ENCODE data around the gene MS4A12. TPM values are rescaled to one million over a fixed set of nuclear protein-coding genes. Genes with fewer than 3 reads are reported as not detected.
"Not testable (repeated sequence)": the region's sequence is repeated elsewhere in the genome, so short reads cannot be mapped to it uniquely, and the experiment has no call there.

MS4A12 gene
- total RNA-seq, 1 donor from 2014 or later: not detected

GRCh38 chr11:60538627-60539026, 46.0 kb downstream of the MS4A12 start:
- H3F3A ChIP-seq (ENCODE audit: low read depth); H2AFZ ChIP-seq (replicated peaks); H3K36me3 ChIP-seq; H4K20me1 ChIP-seq (ENCODE audit: low read depth); H3K4me1 ChIP-seq; H3K4me2 ChIP-seq; H3K79me2 ChIP-seq (ENCODE audit: low read depth); H3K9ac ChIP-seq; H3K9me3 ChIP-seq (ENCODE audit: low read depth); H3K4me3 ChIP-seq; H3K9me3 Mint-ChIP-seq; H3K4me3 Mint-ChIP-seq; H3K36me3 Mint-ChIP-seq; H3K27me3 ChIP-seq; H3K4me1 Mint-ChIP-seq; H3K27ac ChIP-seq; H3K27me3 Mint-ChIP-seq (ENCODE audit: insufficient read depth, low read depth); H3K27ac Mint-ChIP-seq; DNase-seq (ENCODE audit: low spot score): not testable (repeated sequence)

GRCh38 chr11:60544077-60544476, 51.5 kb downstream of the MS4A12 start:
- Histone ChIP-seq H3K4me2 (no peak overlapping the region), H4K20me1 (ENCODE audit: low read depth) (no peaks in the 10 kb centered on the region), H3K9ac (no peak overlapping the region), H3K27ac (no peak overlapping the region), H3K4me1 (no peaks in the 10 kb centered on the region), H2AFZ (replicated peaks) (no peak overlapping the region), H3K4me3 (no peak overlapping the region), H3K79me2 (ENCODE audit: low read depth) (no peaks in the 10 kb centered on the region), H3K36me3 (no peaks in the 10 kb centered on the region), H3K9me3 (ENCODE audit: low read depth) (no peaks in the 10 kb centered on the region), H3F3A (ENCODE audit: low read depth) (no peaks in the 10 kb centered on the region), H3K27me3 (no peaks in the 10 kb centered on the region)
- peaks cover 2% of the 10 kb centered on the region for H3K9me3 Mint-ChIP-seq
- no peak overlapping the region for H3K27ac Mint-ChIP-seq
- TF ChIP-seq EZH2phosphoT487 (IDR thresholded peaks at IDR 0.05) (no peak), CTCF (IDR thresholded peaks at IDR 0.05) (no peak), EZH2 (IDR thresholded peaks at IDR 0.05) (no peak)
- H3K4me1 Mint-ChIP-seq: no peaks in the 10 kb centered on the region
- H3K4me3 Mint-ChIP-seq: no peak overlapping the region
- H3K27me3 Mint-ChIP-seq (ENCODE audit: insufficient read depth, low read depth): no peaks in the 10 kb centered on the region
- DNase-seq (ENCODE audit: low spot score): no peak
- H3K36me3 Mint-ChIP-seq: no peaks in the 10 kb centered on the region

Other genes starting within 250 kb of the MS4A12 start
- not detected in 2 replicates for gene MS4A4E, start 249.6 kb upstream of the MS4A12 start, total RNA-seq (ENCODE audit: low replicate concordance)
- gene MS4A4A, start 212.1 kb upstream of the MS4A12 start, total RNA-seq (ENCODE audit: low replicate concordance): not detected in 2 replicates
- not detected in 2 replicates for gene MS4A6E, start 165.5 kb upstream of the MS4A12 start, total RNA-seq (ENCODE audit: low replicate concordance)
- not detected in 2 replicates for gene MS4A7, start 114.2 kb upstream of the MS4A12 start, total RNA-seq (ENCODE audit: low replicate concordance)
- not detected in 2 replicates for gene MS4A14, start 96.3 kb upstream of the MS4A12 start, total RNA-seq (ENCODE audit: low replicate concordance)
- not detected in 2 replicates for gene MS4A5, start 63.2 kb upstream of the MS4A12 start, total RNA-seq (ENCODE audit: low replicate concordance)
- gene MS4A1, start 36.9 kb upstream of the MS4A12 start, total RNA-seq (ENCODE audit: low replicate concordance): not detected in 2 replicates
- gene MS4A13, start 22.6 kb downstream of the MS4A12 start, total RNA-seq (ENCODE audit: low replicate concordance): not detected in 2 replicates
- not detected in 2 replicates for gene MS4A8, start 206.8 kb downstream of the MS4A12 start, total RNA-seq (ENCODE audit: low replicate concordance)
- not detected in 2 replicates for gene MS4A18, start 231.9 kb downstream of the MS4A12 start, total RNA-seq (ENCODE audit: low replicate concordance)